Keratinocyte (primary cell): ENCODE results near the gene COL21A1.

Experiments used
- CTCF ChIP-seq, 3 experiments: IDR thresholded peaks in 1 of 3; conservative IDR thresholded peaks in 1 of 3; optimal IDR thresholded peaks in 1 of 3; 2 replicates in 2 of 3; 3 replicates in 1 of 3; pipeline versions ENCODE3 to v1.5.1; 2011; ENCODE audit warnings: low read length in 3 of 3, mild to moderate bottlenecking in 3 of 3, moderate library complexity in 2 of 3, control low read depth in 1 of 3, inconsistent platforms in 1 of 3; ENCODE audit not compliant: insufficient read depth in 2 of 3; ENCODE audit errors: extremely low read depth in 1 of 3
- EZH2 ChIP-seq: IDR thresholded peaks from one replicate; pipeline ENCODE4 v1.6.1; 2012; ENCODE audit warnings: inconsistent platforms, mild to moderate bottlenecking, low read length, moderate library complexity

- no peak for TF ChIP-seq CTCF (optimal IDR thresholded peaks at IDR 0.05 in 1 of 3, IDR thresholded peaks at IDR 0.05 in 1 of 3, conservative IDR thresholded peaks at IDR 0.05 in 1 of 3; ENCODE audit: extremely low read depth in 1 of 3, insufficient read depth in 2 of 3, low read length in 3 of 3)
- TF ChIP-seq EZH2: no peak
These were observed 203.6 kb downstream of the COL21A1 start for GRCh38 chr6:56043761-56044160.
